PC-9 (cell line): Measurements from ENCODE around the gene SNX2.

Experiments used
- CTCF ChIP-seq: fragments of 200-600 bp; sonication (generic); conservative IDR thresholded peaks from 2 replicates; pipeline ENCODE4 v1.6.1; 2017; ENCODE audit warnings: mixed run types, antibody characterized with exemption, mild to moderate bottlenecking, moderate library complexity
- EZH2 ChIP-seq: fragments of 200-600 bp; sonication (generic); IDR thresholded peaks from 2 replicates; pipeline ENCODE4 v1.8.0; 2017; ENCODE audit warnings: antibody characterized with exemption, low read depth

GRCh38 chr5:122756264-122756911 is 18.5 kb upstream of the SNX2 start:
- TF ChIP-seq EZH2 (no peak), CTCF (no peak)
